GM12878 (cell line): ENCODE measurements around the gene MOAP1. TPM values are rescaled to one million over a fixed set of nuclear protein-coding genes. Genes with fewer than 3 reads are reported as not detected.

Experiments used
- ATAC-seq: fragments of 200-7000 bp; cut with Tn5 transposase; 3 replicates; pipeline ENCODE4 v1.9.1; 2020; ENCODE audit warnings: mild to moderate bottlenecking, moderate library complexity
- BruUV-seq: library from RNA; stranded (reverse); fragments of 400-500 nt; replicated peaks from 2 replicates; lab custom pipeline; 2021; lab: Mats Ljungman, UMichigan
- CTCF ChIA-PET: fragments of 300-600 bp; sonication (Branson Sonifier 250); formaldehyde crosslinking; extraction: SDS; loops from one replicate; lab custom pipeline; 2021; ENCODE audit warnings: inconsistent platforms; lab: Yijun Ruan, JAX
- POLR2A ChIA-PET: fragments of 350-600 bp; formaldehyde crosslinking; extraction: SDS; loops from one replicate; lab custom pipeline; 2021; ENCODE audit warnings: inconsistent platforms; lab: Charles Lee
- RAD21 ChIA-PET: fragments of 300-600 bp; sonication (Branson Sonifier 250); formaldehyde crosslinking; loops from one replicate; lab custom pipeline; 2023; ENCODE audit warnings: antibody characterized with exemption; ENCODE audit not compliant: unreplicated experiment; lab: Charles Lee
- SMC1A ChIA-PET: fragments of 300-600 bp; sonication (Branson Sonifier 250); formaldehyde crosslinking; loops from one replicate; lab custom pipeline; 2023; ENCODE audit not compliant: unreplicated experiment, uncharacterized antibody; lab: Charles Lee
- DNase-seq: peaks from one replicate; pipeline ENCODE4 v3.0.0-alpha.2; 2011; ENCODE audit warnings: low read depth, low spot score
- FAIRE-seq: peaks from 3 replicates; lab custom pipeline; 2011; peaks lifted over from hg19 to GRCh38; lab: Jason Lieb, UNC
- H2AFZ ChIP-seq: 2 replicates; pipeline ENCODE4 v1.6.0; 2011; ENCODE audit warnings: low read depth, low read length, control low read depth; ENCODE audit not compliant: control insufficient read depth
- H3K27ac ChIP-seq: 2 replicates; pipeline ENCODE4 v1.5.1; 2011; ENCODE audit warnings: control low read depth; ENCODE audit not compliant: control insufficient read depth, insufficient read depth
- H3K27me3 ChIP-seq, 2 experiments: replicated peaks in 1 of 2; 2 replicates each; pipeline versions ENCODE4 v1.6.0 to v1.6.1; 2011; ENCODE audit warnings: low read length in 1 of 2; ENCODE audit not compliant: control insufficient read depth in 2 of 2, insufficient read depth in 2 of 2
- H3K36me3 ChIP-seq, 2 experiments: 2 replicates each; pipeline ENCODE4 v1.5.1; 2011; ENCODE audit warnings: low read length in 1 of 2; ENCODE audit not compliant: control insufficient read depth in 2 of 2, insufficient read depth in 2 of 2
- H3K4me1 ChIP-seq: 2 replicates; pipeline ENCODE4 v1.6.1; 2011; ENCODE audit warnings: mild to moderate bottlenecking, low read length, moderate library complexity, mixed read lengths; ENCODE audit not compliant: control insufficient read depth, insufficient read depth
- H3K4me2 ChIP-seq: 2 replicates; pipeline ENCODE4 v1.6.0; 2011; ENCODE audit warnings: control low read depth; ENCODE audit not compliant: control insufficient read depth, insufficient read depth
- H3K4me3 ChIP-seq: fragments of 200-600 bp; sonication (generic); 2 replicates; pipeline ENCODE4 v1.5.1; 2016
- H3K79me2 ChIP-seq: 2 replicates; pipeline ENCODE4 v1.6.0; 2011; ENCODE audit warnings: low read length; ENCODE audit not compliant: control insufficient read depth, insufficient read depth
- H3K9ac ChIP-seq: 2 replicates; pipeline ENCODE4 v1.8.0; 2011; ENCODE audit warnings: low read length, control low read depth, mixed read lengths; ENCODE audit not compliant: control insufficient read depth, insufficient read depth
- H3K9me3 ChIP-seq: replicated peaks from 3 replicates; pipeline ENCODE4 v1.5.1; 2011; ENCODE audit warnings: mild to moderate bottlenecking, low read length; ENCODE audit not compliant: control insufficient read depth, insufficient read depth
- H4K20me1 ChIP-seq: 2 replicates; pipeline ENCODE4 v1.6.0; 2011; ENCODE audit not compliant: control insufficient read depth, insufficient read depth
- EP300 ChIP-seq, 2 experiments: fragments of 150-350 bp in 1 of 2; IDR thresholded peaks; 2 replicates each; pipeline ENCODE4 v1.6.1; 2011 to 2012; ENCODE audit warnings: low read depth in 2 of 2, low read length in 2 of 2, borderline replicate concordance in 1 of 2, improper control_type of control experiment in 1 of 2, inconsistent platforms in 1 of 2; ENCODE audit not compliant: control insufficient read depth in 1 of 2
- FOXM1 ChIP-seq: IDR thresholded peaks from 2 replicates; pipeline ENCODE4 v1.6.1; 2012; ENCODE audit warnings: low read depth, mild to moderate bottlenecking, inconsistent platforms, low read length, moderate library complexity
- HSF1 ChIP-seq: fragments of 150-350 bp; IDR thresholded peaks from 2 replicates; pipeline ENCODE4 v1.6.1; 2014; ENCODE audit warnings: mild to moderate bottlenecking, low read depth, low read length
- MYC ChIP-seq: IDR thresholded peaks from 2 replicates; pipeline ENCODE4 v1.6.1; 2011; ENCODE audit warnings: mild to moderate bottlenecking, low read length, moderate library complexity, inconsistent platforms; ENCODE audit not compliant: insufficient read depth, insufficient replicate concordance, insufficient read length, severe bottlenecking
- SIN3A ChIP-seq: IDR thresholded peaks from 2 replicates; pipeline ENCODE4 v1.6.1; 2012; ENCODE audit warnings: low read depth, low read length, improper control_type of control experiment
- SMARCA5 ChIP-seq: fragments of 450-650 bp; IDR thresholded peaks from 2 replicates; pipeline ENCODE4 v1.6.1; 2017; ENCODE audit warnings: mild to moderate bottlenecking
- ZNF274 ChIP-seq: IDR thresholded peaks from one replicate; pipeline ENCODE4 v1.8.0; 2011; ENCODE audit not compliant: insufficient read length, insufficient read depth
- ZNF384 ChIP-seq: IDR thresholded peaks from 2 replicates; pipeline ENCODE4 v1.6.1; 2012; ENCODE audit warnings: low read depth, mild to moderate bottlenecking, low read length, improper control_type of control experiment, borderline replicate concordance
- WGBS: methylation state at CpG from one replicate; pipeline ENCODE4 v1.1.6; 2016; ENCODE audit warnings: low lambda C conversion rate; ENCODE audit not compliant: insufficient replicate concordance, insufficient coverage; ENCODE audit errors: missing lambda C conversion rate; 5-methylcytosine and 5-hydroxymethylcytosine counted together
- in situ Hi-C: fragments of 300-500 bp; cut with MboI; formaldehyde crosslinking; loops from 9 replicates; pipeline ENCODE4 v1.14.3; 2018; ENCODE audit warnings: mixed read lengths
- intact Hi-C: fragments of 100-400 bp; cut with micrococcal nuclease; formaldehyde crosslinking; loops from one replicate; pipeline ENCODE4 v1.14.2; 2022; ENCODE audit not compliant: unreplicated experiment
- polyA plus RNA-seq, 11 experiments: library from polyadenylated mRNA; depleted of rRNA in 4 of 11; unstranded in 6 of 11; stranded (reverse) in 5 of 11; fragments of >200 nt; fragmentation: Nextera tagmentation in 4 of 11; fragmentation: Illumina TruSeq in 1 of 11; extraction: Ambion mirVana in 4 of 11; extraction: Trizol in 1 of 11; gene quantifications; 1 replicate in 1 of 11; 2 replicates in 10 of 11; pipeline versions ENCODE4 v1.2.1 to v1.2.3, GENCODE V29; 2011 to 2016; ENCODE audit warnings: inconsistent platforms in 2 of 11, missing spikeins in 2 of 11, low read depth in 1 of 11
- total RNA-seq, 4 experiments: library from RNA; depleted of rRNA in 3 of 4; stranded (reverse); fragments of >200 nt in 3 of 4; fragmentation: Illumina TruSeq in 1 of 4; extraction: Trizol in 1 of 4; gene quantifications; 2 replicates each; pipeline versions ENCODE4 v1.2.1 to v1.2.3, GENCODE V29; 2013 to 2021

MOAP1 gene
- total and polyA plus RNA-seq, 10 of the 15 experiments (the other 5 are each of a cell fraction or from before 2014, with no cell fraction given), result 3.1 to 51.9 (median 11.4) TPM

GRCh38 chr14:93136009-93136408 lies 48.7 kb downstream of the MOAP1 start:
- ChIA-PET SMC1A (interaction anchor here (1.1 to 3.6 kb wide), 2 partner anchors 10 to 23 kb away, joined by 5 to 20 read pairs; no protein-coding TSS in a partner anchor), CTCF (interaction anchor here (0.7 to 12.8 kb wide), 3 partner anchors 22 to 184 kb away, joined by 3 to 287 read pairs (median 6); partner anchors contain the start of gene ITPK1), RAD21 (interaction anchor here (0.5 to 12.3 kb wide), 2 partner anchors 22 to 79 kb away, joined by 3 to 163 read pairs; partner anchors contain the start of gene ITPK1), POLR2A (no interaction called here)
- in situ Hi-C loops, result loop anchor here (5.0 kb wide), 1 partner anchor 184 kb away; no protein-coding TSS in a partner anchor
- 55% methylated on average over 8 of the region's 8 CpGs for WGBS
- H3K27ac ChIP-seq, result no peak overlapping the region
- ATAC-seq, result no peak
- FAIRE-seq, result no peak
- no peaks in the 10 kb centered on the region for H3K9me3 ChIP-seq
- no peaks in the 10 kb centered on the region for H4K20me1 ChIP-seq
- H3K4me3 ChIP-seq, result no peak overlapping the region
- no peak for DNase-seq
- no TSS peak for BruUV-seq
- intact Hi-C loops, result no loop called here
- no peaks in the 10 kb centered on the region for H3K79me2 ChIP-seq
- H3K36me3 ChIP-seq, result no peaks in the 10 kb centered on the region
- H3K27me3 ChIP-seq, result no peaks in the 10 kb centered on the region
- no peak overlapping the region for H3K4me2 ChIP-seq
- H3K4me1 ChIP-seq, result no peaks in the 10 kb centered on the region
- TF ChIP-seq FOXM1, result no peak
- TF ChIP-seq HSF1, result no peak
- TF ChIP-seq EP300 (IDR thresholded peaks at IDR 0.05; ENCODE audit: borderline replicate concordance in 1 of 2, control insufficient read depth in 1 of 2, low read depth in 2 of 2, low read length in 2 of 2), result no peak
- no peak for TF ChIP-seq SMARCA5
- TF ChIP-seq ZNF384, result 0 out of 2 replicates have a peak, but pooled peaks have one; percentile 13
- no peak for TF ChIP-seq ZNF274
- TF ChIP-seq SIN3A, result no peak
- no peak for TF ChIP-seq MYC
- H2AFZ ChIP-seq, result no peak overlapping the region
- H3K9ac ChIP-seq, result no peak overlapping the region
